Sigmoid colon (tissue), 7 donors: ENCODE data around the gene AP2A2. TPM values are rescaled to one million over a fixed set of nuclear protein-coding genes. Genes with fewer than 3 reads are reported as not detected.

Source experiments
- DNase-seq: peaks from one replicate; pipeline ENCODE4 v3.0.0-alpha.2; 2019
- H3K27ac ChIP-seq, 4 donors: fragments of 200-600 bp; sonication (generic); one replicate each; pipeline ENCODE4 v1.5.1; 2016 to 2019; ENCODE audit warnings: mild to moderate bottlenecking in 1 of 4
- H3K27me3 ChIP-seq, 3 donors: fragments of 200-600 bp; sonication (generic); one replicate each; pipeline ENCODE4 v1.5.1; 2019; ENCODE audit warnings: mild to moderate bottlenecking in 1 of 3
- H3K36me3 ChIP-seq, 4 donors: fragments of 200-600 bp; sonication (generic); one replicate each; pipeline ENCODE4 v1.5.1; 2016 to 2019
- H3K4me1 ChIP-seq, 4 donors: fragments of 200-600 bp; sonication (generic); one replicate each; pipeline ENCODE4 v1.5.1; 2017 to 2019
- H3K4me3 ChIP-seq, 4 donors: fragments of 200-600 bp; sonication (generic); one replicate each; pipeline ENCODE4 v1.5.1; 2017 to 2019; ENCODE audit warnings: mild to moderate bottlenecking in 2 of 4, moderate library complexity in 1 of 4
- H3K9me3 ChIP-seq, 4 donors: fragments of 200-600 bp in 3 of 4; sonication (generic) in 3 of 4; one replicate each; pipeline versions ENCODE4 v1.5.1 to v1.6.1; 2013 to 2019
- CTCF ChIP-seq, 4 experiments: fragments of 450-650 bp in 3 of 4; fragments of 200-600 bp in 1 of 4; IDR thresholded peaks; one replicate each; pipeline ENCODE4 v1.5.1; 2016 to 2019; ENCODE audit warnings: antibody characterized with exemption in 4 of 4, mild to moderate bottlenecking in 3 of 4, moderate library complexity in 2 of 4
- EP300 ChIP-seq, 4 donors: sonication (generic); formaldehyde crosslinking; IDR thresholded peaks; one replicate each; pipeline ENCODE4 v1.6.1; 2017; ENCODE audit warnings: antibody characterized with exemption in 4 of 4
- POLR2A ChIP-seq, 2 donors: fragments of 450-650 bp; IDR thresholded peaks; one replicate each; pipeline ENCODE4 v1.6.1; 2016; ENCODE audit warnings: antibody characterized with exemption in 2 of 2, mild to moderate bottlenecking in 2 of 2, moderate library complexity in 2 of 2
- POLR2AphosphoS5 ChIP-seq, 4 donors: sonication (generic); formaldehyde crosslinking; IDR thresholded peaks; one replicate each; pipeline ENCODE4 v1.6.1; 2017; ENCODE audit warnings: antibody characterized with exemption in 4 of 4
- WGBS, 2 donors: extraction: QIAGEN DNeasy Blood & Tissue Kit; methylation state at CpG; one replicate each; pipeline ENCODE4 v1.1.7; 2013; 5-methylcytosine and 5-hydroxymethylcytosine counted together
- intact Hi-C: fragments of 100-400 bp; cut with DNase I; formaldehyde crosslinking; loops from one replicate; pipeline ENCODE4 v1.15.1; 2023
- polyA plus RNA-seq, 3 donors: library from polyadenylated mRNA; stranded (reverse); fragments of 200-250 nt; gene quantifications; one replicate each; pipeline ENCODE4 v1.2.3, GENCODE V29; 2013
- total RNA-seq, 4 donors: library from RNA; depleted of rRNA; stranded (reverse); fragments of >200 nt; gene quantifications; one replicate each; pipeline ENCODE4 v1.1.0, GENCODE V29; 2016
- donor health status: healthy with polysubstance abuse.
- donor health status: Bipolar disorder and iron deficiency.
- donor health status: healthy.

AP2A2 gene
- total and polyA plus RNA-seq, 7 donors = 21.0 to 78.4 (median 47.0) TPM

- Histone ChIP-seq H3K9me3 (no peaks in the 10 kb centered on the region), H3K27ac (no peak overlapping the region), H3K4me1 (no peaks in the 10 kb centered on the region), H3K36me3 (peaks cover 0 to 15% (median 5%) of the 10 kb centered on the region in 4 donors), H3K27me3 (no peaks in the 10 kb centered on the region), H3K4me3 (no peak overlapping the region)
- WGBS, 2 donors = 93 to 94% methylated on average over 45 of the region's 45 CpGs
- intact Hi-C loops = no loop called here
- TF ChIP-seq CTCF (IDR thresholded peaks at IDR 0.05) (no peak), POLR2AphosphoS5 (IDR thresholded peaks at IDR 0.05) (no peak), POLR2A (IDR thresholded peaks at IDR 0.05) (no peak), EP300 (IDR thresholded peaks at IDR 0.05) (no peak)
- no peak for DNase-seq
Observed at GRCh38 chr11:888310-889212, 37.1 kb upstream of the AP2A2 start.

- no peaks in the 10 kb centered on the region for H3K4me1 ChIP-seq
- H3K4me3 ChIP-seq = no peak overlapping the region
- H3K27ac ChIP-seq = no peak overlapping the region
- TF ChIP-seq CTCF (IDR thresholded peaks at IDR 0.05) (no peak), POLR2A (IDR thresholded peaks at IDR 0.05) (no peak), POLR2AphosphoS5 (IDR thresholded peaks at IDR 0.05) (no peak), EP300 (IDR thresholded peaks at IDR 0.05) (no peak)
- intact Hi-C loops = no loop called here
- H3K9me3 ChIP-seq = no peaks in the 10 kb centered on the region
- DNase-seq = no peak
- 92 to 94% methylated on average over 13 of the region's 13 CpGs for WGBS, 2 donors
- H3K36me3 ChIP-seq = peaks cover 0 to 9% (median 3%) of the 10 kb centered on the region in 4 donors
- no peaks in the 10 kb centered on the region for H3K27me3 ChIP-seq
Observed at GRCh38 chr11:889257-889656, 36.4 kb upstream of the AP2A2 start.

GRCh38 chr11:889687-890475 is 35.8 kb upstream of the AP2A2 start:
- intact Hi-C loops = no loop called here
- Histone ChIP-seq H3K27ac (no peak overlapping the region), H3K27me3 (no peaks in the 10 kb centered on the region), H3K9me3 (no peaks in the 10 kb centered on the region), H3K4me1 (no peaks in the 10 kb centered on the region), H3K36me3 (peaks cover 0 to 12% (median 3%) of the 10 kb centered on the region in 4 donors), H3K4me3 (no peak overlapping the region)
- WGBS, 2 donors = 94 to 96% methylated on average over 32 of the region's 32 CpGs
- no peak for DNase-seq
- TF ChIP-seq EP300 (IDR thresholded peaks at IDR 0.05) (no peak), POLR2A (IDR thresholded peaks at IDR 0.05) (no peak), POLR2AphosphoS5 (IDR thresholded peaks at IDR 0.05) (no peak), CTCF (IDR thresholded peaks at IDR 0.05) (no peak)

GRCh38 chr11:890794-891540 is 34.7 kb upstream of the AP2A2 start:
- no peaks in the 10 kb centered on the region for H3K9me3 ChIP-seq
- H3K27ac ChIP-seq = no peak overlapping the region
- H3K36me3 ChIP-seq = peaks cover 0 to 13% (median 3%) of the 10 kb centered on the region in 4 donors
- H3K27me3 ChIP-seq = no peaks in the 10 kb centered on the region
- no peak for DNase-seq
- H3K4me1 ChIP-seq = no peaks in the 10 kb centered on the region
- intact Hi-C loops = no loop called here
- no peak overlapping the region for H3K4me3 ChIP-seq
- TF ChIP-seq EP300 (IDR thresholded peaks at IDR 0.05) (no peak), POLR2A (IDR thresholded peaks at IDR 0.05) (no peak), CTCF (IDR thresholded peaks at IDR 0.05) (no peak), POLR2AphosphoS5 (IDR thresholded peaks at IDR 0.05) (no peak)
- WGBS, 2 donors = 82 to 88% methylated on average over 27 of the region's 27 CpGs
